Gastrocnemius medialis (tissue), 4 donors: ENCODE data around the gene ZAP70. TPM values are rescaled to one million over a fixed set of nuclear protein-coding genes. Genes with fewer than 3 reads are reported as not detected.
A peak's percentile ranks its signal among the peaks of the same experiment; 100 is the strongest.

ENCODE experiments used
- ATAC-seq, 2 donors: fragments of 150-250 bp; one replicate each; pipeline ENCODE4 v1.9.1; 2016
- DNase-seq, 2 donors: peaks; one replicate each; pipeline ENCODE4 v3.0.0-alpha.2; 2019
- H3K27ac ChIP-seq, 4 donors: fragments of 200-600 bp; sonication (generic); 1 replicate in 1 of 4; 2 replicates in 3 of 4; pipeline ENCODE4 v1.5.1; 2016 to 2018; ENCODE audit warnings: mild to moderate bottlenecking in 2 of 4, moderate library complexity in 1 of 4
- H3K27me3 ChIP-seq, 3 donors: fragments of 200-600 bp; sonication (generic) in 2 of 3; 1 replicate in 1 of 3; 2 replicates in 2 of 3; pipeline versions ENCODE4 v1.5.1 to v1.6.0; 2016 to 2019; ENCODE audit warnings: mild to moderate bottlenecking in 1 of 3, moderate library complexity in 1 of 3
- H3K36me3 ChIP-seq, 2 donors: fragments of 200-600 bp; sonication (generic) in 1 of 2; one replicate each; pipeline ENCODE4 v1.5.1; 2017 to 2018
- H3K4me1 ChIP-seq, 2 donors: fragments of 200-600 bp; sonication (generic) in 1 of 2; one replicate each; pipeline ENCODE4 v1.5.1; 2016 to 2017; ENCODE audit warnings: mild to moderate bottlenecking in 2 of 2
- H3K4me3 ChIP-seq, 4 donors: fragments of 200-600 bp; sonication (generic) in 3 of 4; 1 replicate in 1 of 4; 2 replicates in 3 of 4; pipeline ENCODE4 v1.5.1; 2016 to 2019; ENCODE audit warnings: mild to moderate bottlenecking in 2 of 4
- H3K9me3 ChIP-seq, 3 donors: fragments of 200-600 bp; sonication (generic) in 2 of 3; 1 replicate in 1 of 3; 2 replicates in 2 of 3; pipeline ENCODE4 v1.5.1; 2016 to 2019
- CTCF ChIP-seq, 5 experiments: fragments of 450-650 bp in 3 of 5; fragments of 200-600 bp in 2 of 5; sonication (generic) in 2 of 5; IDR thresholded peaks in 4 of 5; conservative IDR thresholded peaks in 1 of 5; 1 replicate in 4 of 5; 2 replicates in 1 of 5; pipeline ENCODE4 v1.5.1; 2016 to 2019; ENCODE audit warnings: antibody characterized with exemption in 5 of 5, mild to moderate bottlenecking in 3 of 5, moderate library complexity in 3 of 5
- POLR2A ChIP-seq, 2 donors: fragments of 450-650 bp; IDR thresholded peaks; one replicate each; pipeline ENCODE4 v1.6.1; 2017; ENCODE audit warnings: antibody characterized with exemption in 2 of 2, mild to moderate bottlenecking in 2 of 2, moderate library complexity in 2 of 2
- in situ Hi-C, 4 donors: fragments of 200-750 bp; cut with MboI; loops; one replicate each; pipeline versions ENCODE4 v1.15.0 to v1.8.0; 2017; ENCODE audit warnings: low sequenced_read_pairs in 4 of 4
- intact Hi-C: fragments of 100-400 bp; cut with DNase I; formaldehyde crosslinking; loops from one replicate; pipeline ENCODE4 v1.15.1; 2023; ENCODE audit warnings: low total_unique reads
- total RNA-seq, 4 donors: library from RNA; depleted of rRNA; stranded (reverse); fragments of >200 nt; gene quantifications; one replicate each; pipeline versions ENCODE4 v1.1.0 to v1.2.3, GENCODE V29; 2016

ZAP70 gene
- total RNA-seq, 4 donors from 2014 or later: 0.25 to 1.1 TPM; not detected in 2

- peaks cover 0 to 51% of the 10 kb centered on the region in 2 donors for H3K36me3 ChIP-seq
- no peak for TF ChIP-seq CTCF (IDR thresholded peaks at IDR 0.05 in 4 of 5, conservative IDR thresholded peaks at IDR 0.05 in 1 of 5)
- TF ChIP-seq POLR2A (IDR thresholded peaks at IDR 0.05): no peak
- H3K4me3 ChIP-seq: no peak overlapping the region
- peaks cover 13 to 34% of the 10 kb centered on the region in 2 donors for H3K4me1 ChIP-seq
- in situ Hi-C loops (no loop called here), intact Hi-C loops (no loop called here)
- H3K27me3 ChIP-seq: no peaks in the 10 kb centered on the region
- ATAC-seq (no peak), DNase-seq (no peak)
- peak overlapping the region in 3 of 4 donors; percentile 22 to 41 (median 33) for H3K27ac ChIP-seq
- H3K9me3 ChIP-seq: no peaks in the 10 kb centered on the region
Measured at GRCh38 chr2:97765933-97766332, 52.6 kb downstream of the ZAP70 start.

- peak overlapping the region in 2 of 4 donors; percentile 11 to 46 for H3K27ac ChIP-seq
- H3K9me3 ChIP-seq: no peaks in the 10 kb centered on the region
- H3K4me1 ChIP-seq: peaks cover 13 to 34% of the 10 kb centered on the region in 2 donors
- H3K4me3 ChIP-seq: no peak overlapping the region
- peaks cover 0 to 45% of the 10 kb centered on the region in 2 donors for H3K36me3 ChIP-seq
- ATAC-seq (no peak), DNase-seq (no peak)
- in situ Hi-C loops (no loop called here), intact Hi-C loops (no loop called here)
- TF ChIP-seq POLR2A (IDR thresholded peaks at IDR 0.05) (no peak), CTCF (IDR thresholded peaks at IDR 0.05 in 4 of 5, conservative IDR thresholded peaks at IDR 0.05 in 1 of 5) (no peak)
- H3K27me3 ChIP-seq: no peaks in the 10 kb centered on the region
Measured at GRCh38 chr2:97766567-97766966, 53.2 kb downstream of the ZAP70 start.

GRCh38 chr2:97769308-97769707, 55.9 kb downstream of the ZAP70 start:
- in situ Hi-C loops (no loop called here), intact Hi-C loops (no loop called here)
- no peaks in the 10 kb centered on the region for H3K9me3 ChIP-seq
- H3K36me3 ChIP-seq: peaks cover 0 to 34% of the 10 kb centered on the region in 2 donors
- peaks cover 13 to 34% of the 10 kb centered on the region in 2 donors for H3K4me1 ChIP-seq
- no peak for DNase-seq
- no peak overlapping the region for H3K4me3 ChIP-seq
- no peaks in the 10 kb centered on the region for H3K27me3 ChIP-seq
- TF ChIP-seq POLR2A (IDR thresholded peaks at IDR 0.05) (no peak), CTCF (IDR thresholded peaks at IDR 0.05 in 4 of 5, conservative IDR thresholded peaks at IDR 0.05 in 1 of 5) (no peak)
- peak overlapping the region in 2 of 4 donors; percentile 23 to 46 for H3K27ac ChIP-seq
- peak; percentile 31 to 47 for ATAC-seq

GRCh38 chr2:97769711-97770110, 56.3 kb downstream of the ZAP70 start:
- H3K27ac ChIP-seq: no peak overlapping the region
- ATAC-seq: no peak
- intact Hi-C loops: no loop called here

More at GRCh38 chr2:97769711-97770110, 56.3 kb downstream of the ZAP70 start:
- Histone ChIP-seq H3K9me3 (no peaks in the 10 kb centered on the region), H3K4me3 (no peak overlapping the region), H3K4me1 (peaks cover 13 to 34% of the 10 kb centered on the region in 2 donors), H3K27me3 (no peaks in the 10 kb centered on the region), H3K36me3 (peaks cover 0 to 34% of the 10 kb centered on the region in 2 donors)
- no peak for TF ChIP-seq CTCF (IDR thresholded peaks at IDR 0.05 in 4 of 5, conservative IDR thresholded peaks at IDR 0.05 in 1 of 5)
- TF ChIP-seq POLR2A (IDR thresholded peaks at IDR 0.05): no peak
- in situ Hi-C loops: no loop called here
- no peak for DNase-seq
